LHCN-M2 (cell line): Measurements from ENCODE around the gene SLC38A5. TPM values are rescaled to one million over a fixed set of nuclear protein-coding genes. Genes with fewer than 3 reads are reported as not detected.
"Not testable (repeated sequence)": the region's sequence is repeated elsewhere in the genome, so short reads cannot be mapped to it uniquely, and the experiment has no call there.

ENCODE experiments used
- DNase-seq: peaks from one replicate; pipeline ENCODE4 v3.0.0-alpha.2; 2012; ENCODE audit warnings: low read depth
- total RNA-seq: library from RNA; depleted of rRNA; stranded (reverse); fragments of >200 nt; gene quantifications from 2 replicates; pipeline ENCODE4 v1.2.3, GENCODE V29; 2014

SLC38A5 gene
- total RNA-seq, 1 experiment from 2014 or later = 2.9 TPM

DNA sequence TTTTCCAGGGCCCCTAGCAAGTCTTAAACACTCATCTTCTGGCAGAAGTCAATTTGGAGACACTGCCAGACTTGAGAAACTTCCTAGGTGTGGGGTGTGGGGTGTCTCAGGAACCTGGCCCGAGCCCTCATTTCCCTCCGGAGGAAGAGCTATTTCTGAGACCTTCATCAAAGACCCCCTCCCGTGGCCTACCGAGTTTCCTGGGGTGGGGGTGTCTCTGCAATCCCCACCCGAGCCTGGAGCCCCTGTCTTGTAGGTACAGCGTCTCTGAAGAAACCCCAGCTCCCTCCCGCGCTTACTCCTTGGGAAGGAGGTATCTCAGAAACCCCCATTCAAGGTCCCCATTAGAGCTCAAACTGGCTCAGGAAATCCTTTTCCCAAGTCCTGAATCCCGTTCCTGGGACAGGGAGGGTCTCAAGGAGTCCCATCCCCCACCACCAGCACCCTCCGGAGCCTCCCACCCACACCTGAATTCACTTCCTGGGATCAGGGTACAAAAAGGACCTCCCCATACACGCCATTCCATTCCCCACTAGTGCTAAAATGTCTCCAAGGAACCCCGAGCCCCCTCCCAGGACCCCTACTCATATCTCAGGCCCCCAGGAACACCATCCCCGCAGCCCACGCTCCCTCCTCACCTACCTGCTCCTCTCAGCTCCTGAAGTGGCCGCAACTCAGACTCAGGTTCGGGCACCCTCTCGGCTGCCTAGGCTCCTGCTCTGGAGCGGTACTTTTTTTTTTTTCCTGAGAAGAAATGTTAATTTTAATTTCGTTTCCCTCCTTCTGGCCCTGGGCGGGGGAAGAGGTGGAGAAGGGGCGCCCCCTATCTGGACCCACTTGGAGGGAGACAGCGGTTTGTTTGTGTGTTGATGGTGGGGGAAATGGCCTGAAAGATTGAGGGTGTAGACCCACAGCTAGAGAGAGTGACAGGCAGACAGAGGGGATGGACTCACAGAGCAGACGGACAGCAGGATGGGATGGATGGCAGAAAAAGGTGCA is 1.1 kb downstream of the SLC38A5 start:
- DNase-seq = no peak

DNA sequence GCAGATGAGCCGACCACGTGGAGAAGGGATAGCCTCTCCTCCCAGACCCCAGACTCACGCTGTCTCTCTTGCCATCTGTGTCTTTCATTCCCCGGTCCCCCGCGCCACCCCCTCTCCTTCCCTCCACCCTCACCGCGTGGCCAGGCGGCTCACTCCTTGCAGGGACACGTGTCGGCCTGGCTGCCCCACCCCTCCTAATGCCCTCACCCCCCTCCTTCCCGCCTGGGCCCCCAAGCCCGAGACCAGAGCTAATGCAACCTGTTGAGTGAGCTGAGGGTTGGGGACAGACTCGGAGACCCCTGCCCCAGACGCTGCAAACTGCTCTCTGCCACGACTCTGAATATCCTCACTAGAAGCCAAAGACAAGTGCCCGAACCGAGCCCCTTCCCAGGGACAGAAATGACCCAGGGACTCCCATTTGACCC is 1.8 kb downstream of the SLC38A5 start:
- no peak for DNase-seq

DNA sequence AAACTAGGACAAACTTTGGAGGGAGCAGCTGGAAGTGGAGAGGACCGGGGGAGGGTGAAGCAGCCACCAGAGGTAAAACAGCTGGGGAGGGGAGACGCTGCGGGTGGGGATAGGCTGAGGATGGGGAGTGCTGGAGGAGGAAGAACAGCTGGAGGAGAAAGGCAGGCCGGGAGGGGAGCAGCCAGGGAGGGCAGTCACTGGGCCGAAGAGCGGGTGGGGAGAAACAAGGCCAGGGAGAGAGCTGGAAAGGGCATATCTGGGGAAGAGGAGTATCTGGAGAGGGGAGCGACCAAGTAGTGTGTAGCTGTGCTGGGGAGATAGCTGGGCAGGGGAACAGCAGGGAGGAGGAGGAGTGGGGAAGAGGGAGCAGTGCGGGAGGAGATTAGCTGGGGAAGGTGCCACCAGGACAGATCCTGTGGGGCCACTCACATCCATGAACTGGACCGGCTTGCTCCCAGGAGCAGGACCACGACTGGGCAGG is 2.7 kb downstream of the SLC38A5 start:
- no peak for DNase-seq

DNA sequence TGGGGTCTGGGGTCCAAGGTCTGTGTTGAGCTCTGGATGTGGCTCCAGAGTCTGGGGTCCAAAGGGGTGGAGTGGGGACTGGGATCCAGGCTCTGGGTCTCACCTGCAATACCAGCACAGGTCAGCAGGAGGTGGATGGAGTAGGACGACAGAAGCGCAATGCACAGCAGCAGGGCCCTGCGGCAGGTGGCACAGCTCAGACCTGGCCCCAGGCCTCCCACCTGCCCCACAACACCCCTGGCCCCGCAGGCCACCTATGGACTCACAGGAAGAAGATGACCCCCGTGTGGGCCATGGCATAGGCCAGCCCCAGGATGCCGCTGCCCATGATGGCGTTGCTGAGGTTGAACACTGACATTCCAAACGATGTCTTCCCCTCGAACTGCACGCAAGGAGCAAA is 3.4 kb downstream of the SLC38A5 start:
- DNase-seq = no peak

DNA sequence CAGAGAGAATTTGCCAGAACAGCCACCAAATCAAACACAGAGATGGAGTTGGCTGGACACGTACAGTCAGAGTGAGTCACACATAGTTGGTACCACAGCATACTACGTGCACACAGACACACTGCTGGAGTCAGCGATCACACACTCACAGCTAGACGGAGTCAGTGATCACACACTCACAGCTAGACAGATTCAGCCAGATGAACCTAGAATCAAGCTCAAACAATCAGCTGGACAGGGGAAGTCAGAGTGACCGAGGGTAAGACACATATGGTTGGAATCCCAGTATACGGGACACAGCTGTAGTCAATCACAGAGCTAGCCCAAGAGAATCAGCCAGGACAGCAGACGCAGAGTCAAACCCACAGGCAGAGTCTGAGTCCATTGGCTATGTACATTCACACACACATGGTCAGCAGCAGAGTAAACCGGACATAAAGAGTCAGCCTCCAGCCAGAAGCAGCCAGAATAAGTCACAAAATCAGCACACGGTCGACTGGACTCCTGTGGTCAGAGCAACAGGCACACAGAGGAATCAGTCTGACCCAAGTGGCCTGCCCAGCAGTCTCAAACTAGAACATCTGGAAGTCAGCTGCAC is 4.6 kb downstream of the SLC38A5 start:
- peak; percentile 87 for DNase-seq

DNA sequence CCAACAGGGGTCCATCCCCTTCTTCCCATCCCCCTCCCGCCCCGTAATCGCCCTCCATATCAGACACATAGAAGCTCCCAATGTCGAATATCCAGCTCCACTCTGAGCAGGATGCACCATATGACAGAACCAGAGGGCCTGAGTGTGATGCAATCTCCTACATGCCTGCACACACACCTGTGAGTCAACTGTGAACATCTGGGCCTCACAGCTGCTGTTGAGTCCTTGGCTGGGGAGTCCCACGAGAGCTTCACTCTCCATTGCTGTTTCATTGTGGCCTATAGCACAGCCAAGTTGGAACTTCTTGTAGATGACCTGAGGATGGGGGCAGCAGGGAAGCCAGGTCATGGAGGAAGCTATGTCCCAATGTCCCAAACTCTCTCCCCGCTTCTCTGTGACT is 8.2 kb downstream of the SLC38A5 start:
- peak; percentile 18 for DNase-seq

DNA sequence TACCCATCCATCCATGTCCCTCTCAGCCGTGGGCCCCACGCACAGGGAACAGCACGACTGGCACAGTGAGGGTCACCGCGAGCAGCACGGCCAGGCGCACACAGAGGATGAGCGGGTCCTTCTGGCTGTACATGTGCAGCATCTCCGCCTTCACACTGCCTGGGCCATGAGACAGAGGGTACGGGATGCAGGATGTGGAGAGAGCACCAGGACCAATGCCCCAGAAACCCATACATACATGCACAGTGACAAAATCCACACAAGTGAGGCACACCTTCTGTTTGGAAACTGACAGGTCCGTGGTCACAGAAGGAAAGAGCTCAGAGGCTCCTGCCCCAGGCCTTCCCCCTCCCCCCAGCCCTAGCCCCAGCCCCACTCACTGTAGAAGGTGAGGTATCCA is 9.5 kb downstream of the SLC38A5 start:
- no peak for DNase-seq

DNA sequence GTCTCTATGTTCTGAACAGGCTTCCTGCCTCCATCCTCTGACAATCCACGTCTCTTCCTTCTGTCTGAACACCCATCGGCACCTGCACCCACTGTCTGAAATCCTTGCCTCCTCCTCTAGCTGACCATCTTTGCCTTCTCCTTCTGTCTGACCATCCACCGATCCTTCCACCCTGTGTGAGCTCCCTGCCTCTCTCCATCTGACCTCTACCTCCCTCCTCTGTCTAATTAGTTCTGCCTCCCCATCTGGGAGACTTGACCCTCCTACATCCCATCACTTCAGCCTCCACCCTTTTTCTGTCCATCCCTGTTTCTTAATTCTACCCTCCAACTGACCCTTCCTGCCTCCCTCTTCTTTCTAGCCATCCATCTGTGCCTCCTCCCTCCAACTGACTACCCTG is 10.0 kb downstream of the SLC38A5 start:
- DNase-seq = no peak

DNA sequence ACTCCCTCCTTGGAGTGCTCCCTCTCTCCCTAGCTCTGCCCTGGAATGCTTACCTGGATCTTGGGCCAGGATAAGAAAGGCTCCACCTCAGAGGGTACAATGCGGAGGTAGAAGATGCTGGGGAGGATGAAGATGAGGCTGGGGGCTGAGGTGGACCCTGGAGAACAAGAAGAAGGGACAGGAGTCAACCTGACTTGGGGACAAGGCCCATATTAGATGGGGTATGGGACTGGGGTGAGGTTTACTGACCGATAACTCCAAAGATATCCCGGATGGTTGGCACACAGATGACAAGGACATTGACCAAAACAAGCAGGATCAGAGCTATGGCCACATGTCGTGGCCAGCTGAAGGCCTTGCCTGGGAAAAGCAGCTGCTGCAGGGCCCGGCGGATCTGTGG is 10.6 kb downstream of the SLC38A5 start:
- DNase-seq = no peak

DNA sequence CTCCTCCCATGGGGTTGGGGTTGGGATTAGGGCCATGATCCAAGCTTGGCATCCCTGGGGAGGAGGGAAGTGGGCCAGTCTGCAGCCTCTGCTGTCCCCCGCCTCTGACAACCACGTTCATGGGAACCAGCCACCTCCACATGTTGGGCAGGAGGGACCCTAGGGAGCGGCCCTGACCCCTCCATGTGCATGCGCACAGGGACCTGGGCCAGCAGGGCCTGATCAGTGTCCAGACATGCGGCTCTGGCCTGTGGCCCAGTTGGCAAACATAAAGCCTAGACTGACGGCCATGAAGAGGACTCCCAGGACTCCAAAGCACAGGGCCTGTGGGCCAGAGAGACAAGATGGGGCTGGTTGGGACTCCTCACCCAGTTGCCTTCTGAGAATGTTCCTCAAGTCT is 11.3 kb downstream of the SLC38A5 start:
- DNase-seq = no peak

DNA sequence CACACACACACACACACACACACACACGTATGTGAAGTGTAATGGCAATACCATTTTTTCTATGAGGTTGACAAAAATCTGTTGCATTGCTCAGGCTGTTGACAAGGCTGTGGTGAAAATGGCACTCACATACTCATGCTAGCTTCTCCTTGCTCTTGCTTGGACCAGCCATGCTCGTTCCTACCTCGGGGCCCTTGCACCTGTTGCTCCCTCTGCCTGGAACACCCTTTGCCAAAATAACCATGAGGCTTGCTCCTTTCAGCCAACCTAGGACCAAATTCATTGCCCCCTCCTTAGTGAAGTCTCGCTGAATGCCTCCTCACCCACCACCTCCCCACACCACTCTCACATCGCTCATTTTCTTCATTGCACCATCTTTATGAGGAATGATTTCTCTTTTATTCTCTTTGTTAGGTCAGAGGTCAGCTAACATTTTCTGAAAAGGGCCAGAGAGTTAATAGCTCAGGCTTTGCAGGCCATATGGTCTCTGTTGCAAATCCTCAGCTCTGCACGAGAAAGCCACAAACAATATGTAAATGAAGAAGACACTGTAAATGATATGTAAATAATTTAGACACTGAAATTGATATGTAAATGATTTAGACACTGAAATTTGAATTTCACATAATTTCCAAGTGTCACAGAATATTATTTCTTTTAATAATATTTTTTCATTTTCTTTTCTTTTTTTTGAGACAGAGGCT is 13.3 kb downstream of the SLC38A5 start:
- DNase-seq = no peak

DNA sequence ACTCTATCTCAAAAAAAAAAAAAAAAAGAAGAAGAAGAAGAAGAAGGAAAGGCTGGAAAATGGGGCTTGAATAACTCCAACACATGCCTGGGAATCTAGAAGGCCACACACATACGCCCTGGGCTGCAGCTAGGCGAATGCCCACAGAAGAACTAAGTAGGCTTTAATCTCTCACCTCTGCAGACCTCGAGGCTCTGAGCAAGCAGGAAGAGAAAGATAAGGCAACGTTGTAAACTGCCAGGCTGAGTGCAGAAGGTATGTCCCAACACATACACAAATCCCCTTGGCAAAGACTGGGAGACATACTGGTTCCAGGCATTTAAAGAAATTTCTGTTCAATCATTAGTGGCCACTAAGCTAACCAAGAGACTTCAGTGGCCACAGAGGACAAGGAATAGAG is 18.4 kb downstream of the SLC38A5 start:
- no peak for DNase-seq

DNA sequence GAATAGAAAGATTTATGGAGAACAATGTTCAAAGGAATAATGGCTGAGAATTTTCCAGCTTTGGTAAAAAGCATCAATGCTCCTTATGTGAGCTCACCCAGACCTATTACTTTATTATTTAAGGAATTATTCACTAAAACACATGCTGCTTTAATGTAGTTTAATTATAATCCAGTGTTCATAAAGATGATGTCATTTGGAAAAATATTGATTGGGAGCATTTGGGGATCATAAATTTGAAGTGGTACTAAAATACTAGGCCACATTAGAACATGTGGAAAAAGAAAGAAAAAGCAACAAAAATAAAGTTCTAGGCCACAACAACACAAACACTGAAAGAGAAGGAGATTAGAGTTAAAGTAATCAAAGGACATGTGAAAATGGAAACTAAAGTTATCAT is 20.0 kb downstream of the SLC38A5 start:
- DNase-seq = no peak

DNA sequence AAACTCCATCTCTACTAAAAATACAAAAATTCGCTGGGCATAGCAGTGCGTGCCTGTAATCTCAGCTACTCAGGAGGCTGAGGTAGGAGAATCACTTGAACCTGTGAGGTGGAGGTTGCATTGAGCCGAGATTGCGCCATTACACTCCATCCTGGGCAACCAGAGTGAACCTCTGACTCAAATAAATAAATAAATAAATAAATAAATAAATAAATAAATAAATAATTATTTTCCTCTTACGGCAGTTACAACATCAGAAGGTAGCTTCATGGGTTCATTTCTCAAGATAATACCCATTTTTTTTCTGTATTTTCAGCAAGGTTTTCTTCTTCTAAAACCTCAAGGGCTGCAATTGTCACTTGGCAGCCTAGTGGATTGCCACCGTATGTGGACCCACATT is 22.9 kb downstream of the SLC38A5 start:
- not testable (repeated sequence) for DNase-seq

DNA sequence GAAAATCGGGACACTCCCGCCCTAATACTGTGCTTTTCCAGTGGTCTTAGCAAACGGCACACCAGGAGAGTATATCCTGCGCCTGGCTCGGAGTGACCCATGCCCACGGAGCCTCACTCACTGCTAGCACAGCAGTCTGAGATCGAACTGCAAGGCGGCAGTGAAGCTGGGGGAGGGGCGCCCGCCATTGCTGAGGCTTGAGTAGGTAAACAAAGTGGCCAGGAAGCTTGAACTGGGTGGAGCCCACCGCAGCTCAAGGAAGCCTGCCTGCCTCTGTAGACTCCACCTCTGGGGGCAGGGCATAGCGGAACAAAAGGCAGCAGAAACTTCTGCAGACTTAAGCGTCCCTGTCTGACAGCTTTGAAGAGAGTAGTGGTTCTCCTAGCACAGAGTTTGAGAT is 36.3 kb downstream of the SLC38A5 start:
- DNase-seq = not testable (repeated sequence)

DNA sequence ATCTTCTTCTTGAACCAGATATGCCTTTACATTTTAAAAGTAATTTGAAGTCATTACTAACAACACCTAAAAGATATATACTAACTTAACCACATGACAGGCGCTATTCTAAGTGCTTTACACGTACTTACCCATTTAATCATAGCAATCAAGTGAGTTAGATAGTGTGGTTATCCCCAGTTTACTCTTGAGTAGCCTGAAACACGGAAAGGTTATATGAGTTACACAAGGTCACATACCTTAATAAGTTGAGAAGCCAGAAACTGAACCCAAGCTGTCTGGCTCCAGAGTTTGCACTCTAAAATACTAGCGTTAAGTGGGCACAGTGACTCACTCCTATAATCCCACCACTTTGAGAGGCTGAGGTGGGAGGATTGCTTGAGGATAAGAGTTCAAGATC is 39.9 kb downstream of the SLC38A5 start:
- peak; percentile 19 for DNase-seq

DNA sequence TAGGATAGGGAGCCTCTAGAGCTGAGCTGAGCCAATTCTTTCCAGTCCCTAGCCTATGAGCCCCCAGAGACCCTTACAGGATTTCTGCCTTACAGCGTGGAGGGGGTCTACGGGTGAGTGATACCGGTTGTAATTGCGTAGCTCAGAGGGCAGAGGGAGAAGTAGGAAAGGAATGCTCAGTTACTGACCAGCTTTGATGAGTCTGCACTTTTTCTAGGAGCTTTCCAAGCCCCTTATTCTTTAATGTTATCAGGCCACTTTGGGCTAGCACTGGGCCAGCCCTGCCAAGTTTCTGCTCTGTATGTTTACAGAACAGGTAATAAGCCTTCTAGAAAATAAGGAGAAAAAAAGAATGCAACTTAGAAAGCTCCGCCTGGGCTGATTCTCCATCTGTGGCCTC is 40.5 kb downstream of the SLC38A5 start:
- DNase-seq = not testable (repeated sequence)

DNA sequence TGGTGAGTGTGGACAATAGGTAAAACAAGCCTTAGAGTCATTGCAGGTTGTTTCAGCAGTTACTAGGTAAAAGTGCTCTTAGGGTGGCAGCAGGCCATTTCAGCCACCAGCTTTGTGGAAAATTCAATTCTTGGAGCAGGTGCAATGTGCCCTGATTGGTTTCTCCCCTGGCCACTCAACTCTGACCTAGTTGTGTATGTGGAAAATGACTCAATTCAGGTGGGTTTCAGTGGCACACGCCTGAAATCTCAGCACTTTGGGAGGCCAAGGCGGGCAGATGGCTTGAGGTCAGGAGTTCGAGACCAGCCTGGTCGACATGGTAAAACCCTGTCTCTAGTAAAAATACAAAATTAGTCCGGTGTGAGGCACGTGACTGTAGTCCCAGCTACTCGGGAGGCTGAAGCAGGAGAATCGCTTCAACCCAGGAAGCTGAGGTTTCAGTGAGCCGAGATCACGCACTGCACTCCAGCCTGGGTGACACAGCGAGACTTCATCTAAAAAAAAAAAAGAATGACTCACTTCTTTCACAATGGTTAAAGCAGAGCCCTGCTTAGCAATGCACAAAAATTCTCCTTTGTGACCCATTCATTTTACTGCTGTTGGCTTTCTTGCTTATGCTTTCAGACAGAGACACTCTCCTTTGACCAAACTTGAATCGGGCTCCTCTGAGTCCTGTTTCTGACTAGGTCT is 42.9 kb downstream of the SLC38A5 start:
- DNase-seq = not testable (repeated sequence)

DNA sequence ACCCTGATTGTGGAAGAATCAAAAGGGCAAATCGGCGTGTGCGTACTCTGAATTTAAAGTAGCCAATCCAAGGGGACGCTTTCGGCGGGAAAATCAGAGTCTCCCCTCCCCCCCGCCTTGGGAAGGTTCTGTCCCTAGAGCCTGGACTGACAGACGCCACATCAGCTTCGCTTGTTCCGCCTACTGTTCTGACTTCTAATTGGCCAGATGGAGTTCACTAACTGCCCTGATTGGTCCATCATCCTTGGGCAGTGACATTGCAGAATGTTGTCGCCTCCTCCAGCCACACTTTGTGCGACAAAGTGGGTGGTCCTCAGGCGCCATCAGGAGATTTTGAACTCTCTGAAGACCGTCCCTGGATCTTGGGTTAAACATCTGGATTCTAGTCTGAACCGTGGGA is 58.2 kb downstream of the SLC38A5 start, which contains the start of gene SSX4B:
TSS of gene SSX4B (minus strand) at position 101 of the 400 bp plus-strand sequence. CDS start 588 bp downstream, outside the sequence.
- DNase-seq = not testable (repeated sequence)
